ENCODE data around the gene TGFB1. TPM values are rescaled to one million over a fixed set of nuclear protein-coding genes. Genes with fewer than 3 reads are reported as not detected.
A peak's percentile ranks its signal among the peaks of the same experiment; 100 is the strongest.

Gene TGFB1
- total and polyA plus RNA-seq, 9 of the 15 experiments (the other 6 are each of a cell fraction or from before 2014, with no cell fraction given): 0.24 to 159 (median 17.2) TPM

DNA sequence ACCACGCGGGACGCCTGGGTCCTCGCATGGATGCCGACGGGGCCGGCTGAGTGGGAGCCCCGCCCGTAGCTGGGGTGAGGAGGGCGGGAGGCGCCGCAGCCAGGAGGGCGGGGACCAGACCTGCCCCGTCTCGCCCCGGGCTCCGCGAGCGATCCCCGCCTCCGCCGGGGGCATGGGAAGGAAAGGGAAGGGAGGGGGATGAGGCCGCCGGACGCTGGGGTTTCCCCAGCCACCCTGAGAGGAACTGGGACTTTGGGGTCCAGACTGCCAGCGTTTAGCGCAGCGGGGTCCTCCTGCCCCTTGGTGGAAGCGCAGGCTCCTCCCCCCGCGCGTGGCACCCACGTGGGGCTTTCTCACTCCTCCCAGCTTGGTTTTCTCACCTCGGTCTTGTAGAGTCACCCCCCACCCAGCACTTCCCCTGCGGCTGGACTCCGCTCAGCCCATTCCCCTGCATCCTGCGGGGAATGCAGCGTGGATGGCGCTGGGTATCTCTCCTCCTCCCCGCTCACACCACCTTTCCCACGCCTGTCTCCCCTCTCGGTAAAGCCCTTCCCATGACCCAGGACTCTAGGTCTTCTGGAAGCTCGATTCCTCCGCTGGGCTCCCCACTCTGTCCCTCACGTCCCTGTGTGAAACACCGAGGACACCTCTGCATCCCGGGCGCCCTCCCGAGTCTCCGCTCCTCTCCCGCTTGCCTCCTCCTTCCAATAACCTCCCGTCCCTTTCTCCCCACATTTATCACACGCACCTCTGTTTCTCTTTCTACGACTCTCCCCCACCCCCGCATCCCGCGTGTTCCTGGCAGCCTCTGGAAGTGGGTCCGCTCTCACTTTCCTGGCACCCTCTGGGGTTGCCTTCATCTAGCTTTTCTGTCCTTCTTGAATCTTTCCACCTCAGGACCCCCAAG lies 2.1 kb downstream of the TGFB1 start (continued):
- TF ChIP-seq ELK1 (CRISPR knock-in tag; IDR thresholded peaks at IDR 0.05): no peak
- 0 out of 4 replicates have a peak, but pooled peaks of 1 of the 2 experiments have one; percentile 14 for TF ChIP-seq MLX (CRISPR knock-in tag; conservative IDR thresholded peaks at IDR 0.05)
- 0 out of 2 replicates have a peak, but pooled peaks have one; percentile 8 for TF ChIP-seq GABPB1 (CRISPR knock-in tag; IDR thresholded peaks at IDR 0.05)
- TF ChIP-seq PML (IDR thresholded peaks at IDR 0.05; ENCODE audit: low read length): no peak
- TF ChIP-seq ZNF24 (IDR thresholded peaks at IDR 0.05): no peak
- TF ChIP-seq, protein P1, sequence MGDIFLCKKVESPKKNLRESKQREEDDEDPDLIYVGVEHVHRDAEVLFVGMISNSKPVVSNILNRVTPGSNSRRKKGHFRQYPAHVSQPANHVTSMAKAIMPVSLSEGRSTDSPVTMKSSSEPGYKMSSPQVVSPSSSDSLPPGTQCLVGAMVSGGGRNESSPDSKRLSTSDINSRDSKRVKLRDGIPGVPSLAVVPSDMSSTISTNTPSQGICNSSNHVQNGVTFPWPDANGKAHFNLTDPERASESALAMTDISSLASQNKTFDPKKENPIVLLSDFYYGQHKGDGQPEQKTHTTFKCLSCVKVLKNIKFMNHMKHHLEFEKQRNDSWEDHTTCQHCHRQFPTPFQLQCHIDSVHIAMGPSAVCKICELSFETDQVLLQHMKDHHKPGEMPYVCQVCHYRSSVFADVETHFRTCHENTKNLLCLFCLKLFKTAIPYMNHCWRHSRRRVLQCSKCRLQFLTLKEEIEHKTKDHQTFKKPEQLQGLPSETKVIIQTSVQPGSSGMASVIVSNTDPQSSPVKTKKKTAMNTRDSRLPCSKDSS (IDR thresholded peaks at IDR 0.05; ENCODE audit: low read depth, partially characterized antibody): no peak
- no peak for TF ChIP-seq CEBPZ (IDR thresholded peaks at IDR 0.05; ENCODE audit: borderline replicate concordance, low read depth, low read length)
- TF ChIP-seq RAD51 (IDR thresholded peaks at IDR 0.05; ENCODE audit: borderline replicate concordance, low read depth): 0 out of 2 replicates have a peak, but pooled peaks have one; percentile 31
- no peak for TF ChIP-seq EZH2 (IDR thresholded peaks at IDR 0.05; ENCODE audit: borderline replicate concordance, low read depth, low read length)
- TF ChIP-seq ZNF408 (CRISPR knock-in tag; IDR thresholded peaks at IDR 0.05; ENCODE audit: low read depth): no peak
- no peak for TF ChIP-seq COPS2 (conservative IDR thresholded peaks at IDR 0.05)
- peak; percentile 74 for TF ChIP-seq PCBP1 (IDR thresholded peaks at IDR 0.05; ENCODE audit: low read depth, low read length, poor library complexity, severe bottlenecking)
- no peak for TF ChIP-seq ZBTB34 (CRISPR knock-in tag; IDR thresholded peaks at IDR 0.05)
- TF ChIP-seq XRCC5 (IDR thresholded peaks at IDR 0.05; ENCODE audit: low read depth, low read length): 0 out of 2 replicates have a peak, but pooled peaks have one; percentile 8
- TF ChIP-seq HDAC8 (tag; IDR thresholded peaks at IDR 0.05): no peak
- no peak for TF ChIP-seq CREBBP (IDR thresholded peaks at IDR 0.05; ENCODE audit: low read depth, low read length)
- TF ChIP-seq MCM7 (IDR thresholded peaks at IDR 0.05): no peak
- TF ChIP-seq GTF2A2 (tag; IDR thresholded peaks at IDR 0.05): no peak
